Stimulated activated CD8-positive, alpha-beta memory T cell treated with anti-CD3 and anti-CD28 coated beads, Interleukin-7, amount 100 ng/mL, for 24 hours (primary cell): ENCODE measurements around the gene FN3KRP.

Experiments used
- DNase-seq: peaks from one replicate; pipeline ENCODE4 v3.0.0-alpha.2; 2020; ENCODE audit warnings: low read depth

The FN3KRP gene

GRCh38 chr17:82687871-82688270 is 28.6 kb upstream of the FN3KRP start:
- no peak for DNase-seq

GRCh38 chr17:82689077-82689476 is 27.4 kb upstream of the FN3KRP start:
- no peak for DNase-seq

- no peak for DNase-seq
Measured at GRCh38 chr17:82690786-82691489, 25.6 kb upstream of the FN3KRP start.

- DNase-seq: no peak
Measured at GRCh38 chr17:82691714-82692113, 24.8 kb upstream of the FN3KRP start.

- DNase-seq: no peak
Measured at GRCh38 chr17:82692268-82692667, 24.2 kb upstream of the FN3KRP start.

- DNase-seq: no peak
Measured at GRCh38 chr17:82693168-82693867, 23.2 kb upstream of the FN3KRP start.

- no peak for DNase-seq
Measured at GRCh38 chr17:82694647-82695046, 21.9 kb upstream of the FN3KRP start.

GRCh38 chr17:82696259-82696658 is 20.2 kb upstream of the FN3KRP start:
- no peak for DNase-seq

- no peak for DNase-seq
Measured at GRCh38 chr17:82696916-82697807, 19.3 kb upstream of the FN3KRP start.

GRCh38 chr17:82697808-82698064 is 18.8 kb upstream of the FN3KRP start:
- no peak for DNase-seq

- DNase-seq: peak; percentile 96
Measured at GRCh38 chr17:82698065-82698973, 18.2 kb upstream of the FN3KRP start, which contains the start of gene RAB40B. Gene RAB40B (minus strand): TSS chr17:82698698. CDS start chr17:82698596, 102 bp downstream.

GRCh38 chr17:82698974-82699442 is 17.5 kb upstream of the FN3KRP start:
- DNase-seq: no peak

- DNase-seq: no peak
Measured at GRCh38 chr17:82699551-82699950, 17.0 kb upstream of the FN3KRP start.

GRCh38 chr17:82702231-82702927 is 14.1 kb upstream of the FN3KRP start:
- no peak for DNase-seq

GRCh38 chr17:82703036-82703745 is 13.3 kb upstream of the FN3KRP start:
- no peak for DNase-seq

- no peak for DNase-seq
Measured at GRCh38 chr17:82703935-82704865, 12.3 kb upstream of the FN3KRP start.

GRCh38 chr17:82704886-82705285 is 11.6 kb upstream of the FN3KRP start:
- no peak for DNase-seq

- DNase-seq: no peak
Measured at GRCh38 chr17:82705756-82706155, 10.8 kb upstream of the FN3KRP start.

- DNase-seq: no peak
Measured at GRCh38 chr17:82709024-82709675, 7.4 kb upstream of the FN3KRP start.
